KMS-11 (cell line): ENCODE measurements around the gene SPINT1.

Experiments
- H2AFZ ChIP-seq: fragments of 200-600 bp; sonication (generic); 2 replicates; pipeline ENCODE4 v1.6.1; 2016; ENCODE audit warnings: antibody characterized with exemption, mixed run types, low read depth
- H3K27ac ChIP-seq: fragments of 200-600 bp; sonication (generic); 2 replicates; pipeline ENCODE4 v1.6.1; 2016; ENCODE audit warnings: mild to moderate bottlenecking, mixed run types
- H3K27me3 ChIP-seq: fragments of 200-600 bp; sonication (generic); 2 replicates; pipeline ENCODE4 v1.6.1; 2017; ENCODE audit warnings: mild to moderate bottlenecking, low read depth, mixed run types, moderate library complexity; ENCODE audit not compliant: insufficient read depth
- H3K36me3 ChIP-seq: fragments of 200-600 bp; sonication (generic); 2 replicates; pipeline ENCODE4 v1.6.1; 2017; ENCODE audit warnings: mild to moderate bottlenecking, mixed run types; ENCODE audit not compliant: insufficient read depth
- H3K4me1 ChIP-seq: fragments of 200-600 bp; sonication (generic); 2 replicates; pipeline ENCODE4 v1.6.1; 2016; ENCODE audit warnings: mild to moderate bottlenecking, low read depth, mixed run types; ENCODE audit not compliant: poor library complexity, severe bottlenecking
- H3K4me2 ChIP-seq: fragments of 200-600 bp; sonication (generic); 2 replicates; pipeline ENCODE4 v1.7.0; 2016; ENCODE audit warnings: mild to moderate bottlenecking, mixed run types
- H3K4me3 ChIP-seq: fragments of 200-600 bp; sonication (generic); IDR thresholded peaks from 2 replicates; pipeline ENCODE4 v1.6.1; 2017; ENCODE audit warnings: low read depth, low read length, mixed read lengths; ENCODE audit not compliant: insufficient read depth
- H3K79me2 ChIP-seq: fragments of 200-600 bp; sonication (generic); 2 replicates; pipeline ENCODE4 v1.6.1; 2016; ENCODE audit warnings: low read depth, mixed run types; ENCODE audit not compliant: insufficient read depth
- H3K9ac ChIP-seq: fragments of 200-600 bp; sonication (generic); 2 replicates; pipeline ENCODE4 v1.6.1; 2016; ENCODE audit warnings: mild to moderate bottlenecking, mixed run types
- H4K20me1 ChIP-seq: fragments of 200-600 bp; sonication (generic); 2 replicates; pipeline ENCODE4 v1.6.1; 2016; ENCODE audit warnings: mild to moderate bottlenecking, mixed run types; ENCODE audit not compliant: insufficient read depth
- CTCF ChIP-seq: fragments of 200-600 bp; sonication (generic); conservative IDR thresholded peaks from 2 replicates; pipeline ENCODE4 v1.6.1; 2017; ENCODE audit warnings: low read depth, mild to moderate bottlenecking, antibody characterized with exemption, low read length, moderate library complexity, mixed read lengths

Gene SPINT1

GRCh38 chr15:40894681-40895448, 51.0 kb downstream of the SPINT1 start:
- Histone ChIP-seq H3K4me3 (no peak overlapping the region), H3K27ac (peak overlapping the region; percentile 18), H4K20me1 (no peaks in the 10 kb centered on the region), H3K27me3 (no peaks in the 10 kb centered on the region), H3K4me2 (peak overlapping the region; percentile 77), H3K4me1 (peaks cover 25% of the 10 kb centered on the region), H3K9ac (peak overlapping the region; percentile 48; the same call in 1 of the 2 replicates), H2AFZ (peak overlapping the region; percentile 80), H3K79me2 (peaks cover 7% of the 10 kb centered on the region; the same call in 1 of the 2 replicates), H3K36me3 (no peaks in the 10 kb centered on the region)
- peak; percentile 50; the same call in 1 of the 2 replicates for TF ChIP-seq CTCF

- H3K27ac ChIP-seq = no peak overlapping the region
- peaks cover 13% of the 10 kb centered on the region for H3K4me1 ChIP-seq
- no peak overlapping the region for H3K9ac ChIP-seq
- no peak for TF ChIP-seq CTCF
- peaks cover 7% of the 10 kb centered on the region; the same call in 1 of the 2 replicates for H3K79me2 ChIP-seq
- no peaks in the 10 kb centered on the region for H3K36me3 ChIP-seq
- no peak overlapping the region for H2AFZ ChIP-seq
- H3K27me3 ChIP-seq = no peaks in the 10 kb centered on the region
- H3K4me3 ChIP-seq = no peak overlapping the region
- no peaks in the 10 kb centered on the region for H4K20me1 ChIP-seq
- no peak overlapping the region for H3K4me2 ChIP-seq
These were observed 55.8 kb downstream of the SPINT1 start for GRCh38 chr15:40899536-40900207.

GRCh38 chr15:40900256-40901052, 56.6 kb downstream of the SPINT1 start:
- Histone ChIP-seq H4K20me1 (no peaks in the 10 kb centered on the region), H3K79me2 (peaks cover 5% of the 10 kb centered on the region; the same call in 1 of the 2 replicates), H3K9ac (no peak overlapping the region), H3K27ac (no peak overlapping the region), H3K27me3 (no peaks in the 10 kb centered on the region), H3K4me1 (peaks cover 19% of the 10 kb centered on the region), H3K36me3 (no peaks in the 10 kb centered on the region), H3K4me3 (no peak overlapping the region), H2AFZ (no peak overlapping the region), H3K4me2 (no peak overlapping the region)
- TF ChIP-seq CTCF = no peak

GRCh38 chr15:40901053-40901443, 57.2 kb downstream of the SPINT1 start:
- Histone ChIP-seq H3K4me1 (peaks cover 25% of the 10 kb centered on the region), H3K9ac (no peak overlapping the region), H2AFZ (no peak overlapping the region), H3K4me3 (no peak overlapping the region), H3K79me2 (no peaks in the 10 kb centered on the region), H4K20me1 (no peaks in the 10 kb centered on the region), H3K27me3 (no peaks in the 10 kb centered on the region), H3K36me3 (no peaks in the 10 kb centered on the region), H3K4me2 (no peak overlapping the region), H3K27ac (no peak overlapping the region)
- no peak for TF ChIP-seq CTCF
